IMR-90 (cell line): Measurements from ENCODE around the gene AKIRIN1. TPM values are rescaled to one million over a fixed set of nuclear protein-coding genes. Genes with fewer than 3 reads are reported as not detected.
"Not testable (repeated sequence)": the region's sequence is repeated elsewhere in the genome, so short reads cannot be mapped to it uniquely, and the experiment has no call there.

Experiments used
- ATAC-seq: fragments of 200-7000 bp; cut with Tn5 transposase; 2 replicates; pipeline ENCODE4 v1.9.1; 2020; ENCODE audit warnings: low read depth, mild to moderate bottlenecking, moderate library complexity
- BruUV-seq: library from RNA; stranded (reverse); fragments of 400-500 nt; replicated peaks from 2 replicates; lab custom pipeline; 2021; lab: Mats Ljungman, UMichigan
- CTCF ChIA-PET: fragments of 300-600 bp; formaldehyde crosslinking; extraction: SDS; loops from one replicate; lab custom pipeline; 2021; ENCODE audit warnings: antibody characterized with exemption; lab: Yijun Ruan, JAX
- POLR2A ChIA-PET: fragments of 300-600 bp; sonication (Branson Sonifier 250); formaldehyde crosslinking; loops from one replicate; lab custom pipeline; 2022; ENCODE audit warnings: antibody characterized with exemption; ENCODE audit not compliant: unreplicated experiment; lab: Charles Lee
- DNase-seq: peaks from one replicate; pipeline ENCODE4 v3.0.0; 2013
- H2AFZ ChIP-seq: replicated peaks from 2 replicates; pipeline ENCODE3; 2013; ENCODE audit warnings: low read length, mild to moderate bottlenecking; ENCODE audit not compliant: poor library complexity
- H2AK5ac ChIP-seq: 2 replicates; pipeline ENCODE4 v1.6.1; 2013; ENCODE audit warnings: low read depth, low read length, inconsistent platforms
- H2AK9ac ChIP-seq: replicated peaks from 2 replicates; pipeline ENCODE3; 2013; ENCODE audit warnings: mild to moderate bottlenecking, low read depth, low read length, moderate library complexity; ENCODE audit not compliant: poor library complexity
- H2BK120ac ChIP-seq: 2 replicates; pipeline ENCODE4 v1.6.1; 2013; ENCODE audit warnings: low read depth, low read length, inconsistent platforms
- H2BK15ac ChIP-seq: 3 replicates; pipeline ENCODE4 v1.6.1; 2013; ENCODE audit warnings: low read depth, low read length, inconsistent platforms
- H2BK20ac ChIP-seq: 2 replicates; pipeline ENCODE4 v1.6.1; 2013; ENCODE audit warnings: low read depth, mild to moderate bottlenecking, inconsistent platforms, low read length, moderate library complexity
- H2BK5ac ChIP-seq: 2 replicates; pipeline ENCODE4 v1.6.1; 2013; ENCODE audit warnings: mild to moderate bottlenecking, low read depth, low read length, inconsistent platforms; ENCODE audit not compliant: poor library complexity, severe bottlenecking
- H3K14ac ChIP-seq: replicated peaks from 2 replicates; pipeline ENCODE4 v1.6.1; 2013; ENCODE audit warnings: low read depth, low read length, inconsistent platforms
- H3K18ac ChIP-seq: 2 replicates; pipeline ENCODE4 v1.6.1; 2013; ENCODE audit warnings: low read depth, low read length, control low read depth
- H3K23ac ChIP-seq: 2 replicates; pipeline ENCODE4 v1.6.1; 2013; ENCODE audit warnings: low read depth, low read length, inconsistent platforms
- H3K27ac ChIP-seq: 2 replicates; pipeline ENCODE4 v1.5.1; 2013; ENCODE audit warnings: mild to moderate bottlenecking, control low read depth, low read length; ENCODE audit not compliant: insufficient read depth
- H3K27me3 ChIP-seq: 2 replicates; pipeline ENCODE4 v1.6.1; 2013; ENCODE audit warnings: low read length; ENCODE audit not compliant: control insufficient read depth, insufficient read depth
- H3K36me3 ChIP-seq: 2 replicates; pipeline ENCODE4 v1.6.1; 2013; ENCODE audit warnings: low read length, mixed read lengths; ENCODE audit not compliant: control insufficient read depth, insufficient read depth
- H3K4ac ChIP-seq: 2 replicates; pipeline ENCODE4 v1.6.1; 2013; ENCODE audit warnings: low read depth, low read length, inconsistent platforms
- H3K4me1 ChIP-seq: 2 replicates; pipeline ENCODE4 v1.6.1; 2013; ENCODE audit warnings: low read length, mixed read lengths; ENCODE audit not compliant: control insufficient read depth, insufficient read depth
- H3K4me2 ChIP-seq: 2 replicates; pipeline ENCODE4 v1.6.1; 2013; ENCODE audit warnings: low read depth, mild to moderate bottlenecking, control low read depth, low read length, moderate library complexity
- H3K4me3 ChIP-seq: 2 replicates; pipeline ENCODE4 v1.5.1; 2013; ENCODE audit warnings: low read depth, mild to moderate bottlenecking, control low read depth, low read length, moderate library complexity; ENCODE audit not compliant: insufficient read depth
- H3K56ac ChIP-seq: 2 replicates; pipeline ENCODE4 v1.6.1; 2013; ENCODE audit warnings: low read length, inconsistent platforms; ENCODE audit not compliant: insufficient read depth; ENCODE audit errors: extremely low read depth
- H3K79me1 ChIP-seq, 2 experiments: 2 replicates each; pipeline ENCODE4 v1.6.1; 2013; ENCODE audit warnings: low read length in 2 of 2, inconsistent platforms in 1 of 2, low read depth in 1 of 2
- H3K9ac ChIP-seq: 2 replicates; pipeline ENCODE4 v1.6.1; 2013; ENCODE audit warnings: low read depth, low read length, control low read depth
- H3K9me1 ChIP-seq: 2 replicates; pipeline ENCODE4 v1.6.1; 2013; ENCODE audit warnings: low read length, inconsistent platforms; ENCODE audit not compliant: insufficient read depth
- H3K9me3 ChIP-seq: 2 replicates; pipeline ENCODE4 v1.6.1; 2013; ENCODE audit warnings: low read length; ENCODE audit not compliant: control insufficient read depth, insufficient read depth
- H4K20me1 ChIP-seq: 2 replicates; pipeline ENCODE4 v1.6.1; 2013; ENCODE audit warnings: low read length, inconsistent platforms; ENCODE audit not compliant: insufficient read depth
- H4K5ac ChIP-seq: 2 replicates; pipeline ENCODE4 v1.6.1; 2013; ENCODE audit warnings: mild to moderate bottlenecking, low read depth, low read length, control low read depth
- H4K8ac ChIP-seq, 2 experiments: 2 replicates each; pipeline ENCODE4 v1.6.1; 2013; ENCODE audit warnings: low read depth in 2 of 2, low read length in 2 of 2, control low read depth in 1 of 2, inconsistent platforms in 1 of 2
- H4K91ac ChIP-seq: 2 replicates; pipeline ENCODE4 v1.6.1; 2013; ENCODE audit warnings: low read depth, low read length, inconsistent platforms; ENCODE audit not compliant: insufficient read depth
- MAFK ChIP-seq: IDR thresholded peaks from 2 replicates; pipeline ENCODE4 v1.6.1; 2012; ENCODE audit warnings: low read depth, low read length, improper control_type of control experiment
- WGBS, 2 experiments: methylation state at CpG; one replicate each; pipeline versions ENCODE4 v1.1.5 to v1.1.7; 2013; ENCODE audit warnings: missing lambda C conversion rate in 2 of 2; ENCODE audit not compliant: insufficient read length in 1 of 2; ENCODE audit errors: extremely low coverage in 2 of 2; 5-methylcytosine and 5-hydroxymethylcytosine counted together
- dilution Hi-C: fragments of 300-500 bp; cut with HindIII; formaldehyde crosslinking; loops from one replicate; pipeline ENCODE4 v1.14.3; 2018; ENCODE audit warnings: low sequenced_read_pairs; ENCODE audit not compliant: unreplicated experiment
- in situ Hi-C: fragments of 300-500 bp; cut with MboI; formaldehyde crosslinking; loops from 3 replicates; pipeline ENCODE4 v1.14.3; 2019; ENCODE audit warnings: low sequenced_read_pairs, inconsistent platforms, mixed read lengths
- intact Hi-C: fragments of 100-400 bp; cut with micrococcal nuclease; formaldehyde crosslinking; loops from 2 replicates; pipeline ENCODE4 v1.10.0; 2022
- polyA plus RNA-seq, 3 experiments: library from polyadenylated mRNA; depleted of rRNA; stranded (reverse); fragments of >200 nt; gene quantifications; 2 replicates each; pipeline ENCODE4 v1.2.3, GENCODE V29; 2012; ENCODE audit warnings: low replicate concordance in 1 of 3
- total RNA-seq: library from RNA; depleted of rRNA; stranded (reverse); fragments of >200 nt; gene quantifications from 2 replicates; pipeline ENCODE4 v1.2.3, GENCODE V29; 2012

The AKIRIN1 gene
- total and polyA plus RNA-seq, 2 of the 4 experiments (the other 2 are of a cell fraction), result 42.5 to 44.2 TPM

DNA sequence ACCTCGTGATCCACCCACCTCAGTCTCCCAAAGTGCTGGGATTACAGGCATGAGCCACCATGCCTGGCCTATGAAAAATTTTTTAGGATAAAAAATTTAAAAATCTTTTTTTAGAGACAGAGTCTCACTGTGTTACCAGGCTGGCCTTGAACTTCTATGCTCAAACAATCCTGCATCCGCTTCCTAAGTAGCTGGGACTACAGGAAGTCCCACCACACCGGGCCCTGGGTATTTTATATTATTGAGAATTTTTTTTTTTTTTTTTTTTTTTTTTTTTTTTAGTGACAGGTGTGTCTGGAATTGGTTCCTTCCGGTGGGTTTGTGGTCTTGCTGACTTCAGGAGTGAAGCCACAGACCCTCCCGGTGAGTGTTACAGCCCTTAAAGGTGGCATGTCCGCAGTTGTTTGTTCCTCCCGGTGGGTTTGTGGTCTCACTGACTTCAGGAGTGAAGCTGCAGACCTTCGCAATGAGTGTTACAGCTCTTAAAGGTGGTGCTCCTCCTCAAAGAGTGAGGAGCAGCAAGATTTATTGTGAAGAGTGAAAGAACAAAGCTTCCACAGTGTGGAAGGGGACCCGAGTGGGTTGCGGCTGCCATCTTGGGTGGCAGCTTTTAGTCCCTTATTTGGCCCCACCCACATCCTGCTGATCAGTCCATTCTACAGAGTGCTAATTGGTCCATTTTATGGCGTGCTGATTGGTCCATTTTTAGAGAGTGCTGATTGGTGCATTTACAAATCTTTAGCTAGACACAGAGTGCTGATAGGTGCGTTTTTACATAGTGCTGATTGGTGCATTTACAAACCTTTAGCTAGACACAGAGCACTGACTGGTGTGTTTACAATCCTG is 13.5 kb upstream of the AKIRIN1 start:
- H2AK9ac ChIP-seq, POLR2A ChIA-PET, intact Hi-C loops, H3K4ac ChIP-seq, H3K27ac ChIP-seq, H2AFZ ChIP-seq, H3K4me1 ChIP-seq, H3K23ac ChIP-seq, H2AK5ac ChIP-seq, H3K27me3 ChIP-seq, dilution Hi-C loops, H3K18ac ChIP-seq, H4K20me1 ChIP-seq, H3K4me2 ChIP-seq, H3K14ac ChIP-seq, H3K4me3 ChIP-seq, H4K5ac ChIP-seq, H3K56ac ChIP-seq, ATAC-seq, H3K79me1 ChIP-seq, CTCF ChIA-PET, H2BK120ac ChIP-seq, H3K9ac ChIP-seq, BruUV-seq, H2BK15ac ChIP-seq, H2BK20ac ChIP-seq, H3K9me1 ChIP-seq, DNase-seq, H4K8ac ChIP-seq, H3K36me3 ChIP-seq, H3K9me3 ChIP-seq, in situ Hi-C loops, H2BK5ac ChIP-seq, H4K91ac ChIP-seq: not testable (repeated sequence)
- WGBS, 2 experiments, result 93% methylated on average over 3 of the region's 12 CpGs; no CpG with 5 or more reads in 1 of the 2 experiments
- TF ChIP-seq MAFK, result peak; percentile 17; the same call in 1 of the 2 replicates

DNA sequence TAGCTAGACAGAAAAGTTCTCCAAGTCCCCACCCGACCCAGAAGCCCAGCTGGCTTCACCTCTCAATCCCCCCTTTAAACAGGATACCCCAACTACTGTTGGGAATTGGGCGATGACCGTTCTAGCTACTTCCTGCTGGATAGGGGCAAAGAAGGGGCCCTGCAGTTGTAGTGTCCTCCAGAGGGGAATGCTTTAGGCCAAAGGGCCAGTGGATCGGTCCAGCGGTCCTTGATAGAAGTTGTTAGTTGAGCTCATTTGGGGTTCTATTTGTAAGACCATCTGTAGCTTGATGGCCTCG is 12.9 kb upstream of the AKIRIN1 start:
- H3K4me3 ChIP-seq, H3K9me1 ChIP-seq, H3K56ac ChIP-seq, H2BK15ac ChIP-seq, H3K79me1 ChIP-seq, H3K4me2 ChIP-seq, H4K5ac ChIP-seq, H3K27ac ChIP-seq, H2AK9ac ChIP-seq, H3K9me3 ChIP-seq, H2BK5ac ChIP-seq, H3K23ac ChIP-seq, H3K36me3 ChIP-seq, intact Hi-C loops, H4K91ac ChIP-seq, H2BK120ac ChIP-seq, H2BK20ac ChIP-seq, H3K4me1 ChIP-seq, H3K9ac ChIP-seq, H2AK5ac ChIP-seq, DNase-seq, H3K14ac ChIP-seq, H3K27me3 ChIP-seq, POLR2A ChIA-PET, BruUV-seq, H4K20me1 ChIP-seq, H3K4ac ChIP-seq, dilution Hi-C loops, in situ Hi-C loops, H4K8ac ChIP-seq, CTCF ChIA-PET, H3K18ac ChIP-seq, H2AFZ ChIP-seq, ATAC-seq: not testable (repeated sequence)
- WGBS, 2 experiments, result no CpG with 5 or more reads among the region's 6 CpGs
